ENCODE results near the gene ZNF862.

The ZNF862 gene

DNA sequence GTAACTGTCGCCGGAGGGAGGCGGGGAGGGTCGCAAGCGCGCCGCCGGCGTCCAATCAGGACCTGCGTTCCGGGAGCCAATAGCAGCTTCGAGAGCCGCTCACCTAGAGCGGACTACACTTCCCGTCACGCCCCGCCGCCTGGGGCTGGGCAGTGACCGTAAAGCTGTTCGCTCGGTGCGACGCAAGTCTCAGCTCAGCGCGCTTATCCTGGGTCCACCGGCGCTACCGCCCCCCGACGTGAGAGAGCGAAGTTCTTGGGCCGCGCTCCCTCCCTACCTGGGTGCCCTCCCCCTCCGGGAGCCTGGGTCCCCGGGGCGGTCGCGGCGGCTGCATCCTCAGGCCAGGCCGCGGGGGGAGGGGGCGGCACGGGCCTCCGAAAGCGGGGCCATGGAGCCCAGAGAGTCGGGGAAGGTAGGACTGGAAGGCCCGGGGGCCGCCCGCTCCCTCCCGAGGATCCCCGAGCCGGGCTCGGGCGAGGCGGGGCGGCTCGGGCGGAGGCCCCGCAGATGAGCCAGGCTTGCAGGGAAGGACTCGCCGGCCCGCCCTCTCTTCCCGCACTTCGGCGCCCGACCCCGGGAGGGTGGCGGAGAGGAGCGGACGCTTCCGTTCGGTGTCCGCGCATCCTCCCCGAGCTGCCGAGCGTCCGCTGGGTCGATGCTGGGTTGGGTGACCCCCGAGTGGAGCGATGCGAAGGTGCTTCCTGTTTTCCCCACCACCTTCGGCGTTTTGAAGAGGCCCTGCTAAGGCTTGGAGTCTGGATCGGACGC is at the start of gene ZNF862:
Gene ZNF862 (plus strand): TSS at position 152 of the 768 bp plus-strand sequence. CDS start 237 bp downstream, at position 389.
- peak; percentile 91 for DNase-seq (ENCODE audit: low read depth, low spot score)

DNA sequence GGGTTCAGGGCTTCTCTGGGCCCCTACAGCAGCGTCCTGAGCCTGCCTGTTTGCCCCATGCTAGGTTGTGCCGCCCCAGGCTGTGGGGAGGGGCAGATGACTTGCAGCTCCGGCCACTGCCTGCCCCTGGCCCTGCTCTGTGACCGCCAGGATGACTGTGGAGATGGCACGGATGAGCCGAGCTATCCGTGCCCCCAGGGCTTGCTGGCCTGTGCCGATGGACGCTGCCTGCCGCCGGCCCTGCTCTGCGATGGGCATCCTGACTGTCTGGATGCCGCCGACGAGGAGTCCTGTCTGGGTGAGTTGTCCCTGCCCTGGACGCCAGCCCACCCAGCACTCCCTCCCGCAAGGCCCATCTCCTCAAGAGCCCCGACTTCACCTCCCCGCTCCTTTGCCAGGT is 49.1 kb upstream of the ZNF862 start:
- no peak for DNase-seq (ENCODE audit: low read depth, low spot score)

DNA sequence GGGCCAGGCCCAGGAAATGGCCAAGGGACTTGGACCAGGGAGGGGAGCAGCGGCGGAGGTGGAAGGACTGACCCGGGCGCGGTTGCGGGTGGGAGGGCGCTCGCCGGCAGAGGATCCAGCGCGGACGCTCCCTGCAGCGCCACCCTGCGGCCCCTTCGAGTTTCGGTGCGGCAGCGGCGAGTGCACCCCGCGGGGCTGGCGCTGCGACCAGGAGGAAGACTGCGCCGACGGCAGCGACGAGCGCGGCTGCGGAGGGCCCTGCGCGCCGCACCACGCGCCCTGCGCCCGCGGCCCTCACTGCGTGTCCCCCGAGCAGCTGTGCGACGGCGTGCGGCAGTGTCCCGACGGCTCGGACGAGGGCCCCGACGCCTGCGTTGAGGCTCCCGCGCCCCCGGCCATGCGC is 48.0 kb upstream of the ZNF862 start:
- DNase-seq (ENCODE audit: low read depth, low spot score): no peak

DNA sequence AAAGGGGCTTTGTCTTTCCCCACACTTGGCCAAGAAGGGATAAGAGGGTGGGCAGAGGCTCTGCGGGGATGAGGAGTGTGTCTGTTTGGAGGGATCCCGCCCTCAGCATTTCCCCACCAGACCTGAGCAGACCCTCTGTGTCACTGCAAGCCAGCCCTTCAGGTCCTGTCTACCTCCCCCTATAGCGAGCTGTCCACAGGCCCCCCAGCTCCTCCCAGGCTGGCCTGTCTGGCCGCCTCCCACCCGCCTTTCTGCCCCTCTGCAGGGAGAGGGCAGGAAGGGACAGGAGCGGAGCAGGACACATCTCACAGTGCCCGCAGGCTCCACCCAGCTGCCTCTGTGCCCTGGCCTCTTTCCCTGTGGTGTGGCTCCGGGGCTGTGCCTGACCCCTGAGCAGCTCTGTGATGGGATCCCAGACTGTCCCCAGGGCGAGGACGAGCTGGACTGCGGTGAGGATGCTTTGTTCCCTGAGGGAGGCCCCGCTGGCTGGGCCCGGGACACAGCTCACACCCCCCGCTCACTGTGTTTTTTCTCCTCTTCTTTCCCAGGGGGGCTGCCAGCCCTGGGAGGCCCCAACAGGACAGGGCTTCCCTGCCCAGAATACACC is 47.3 kb upstream of the ZNF862 start:
- no peak for DNase-seq (ENCODE audit: low read depth, low spot score)

DNA sequence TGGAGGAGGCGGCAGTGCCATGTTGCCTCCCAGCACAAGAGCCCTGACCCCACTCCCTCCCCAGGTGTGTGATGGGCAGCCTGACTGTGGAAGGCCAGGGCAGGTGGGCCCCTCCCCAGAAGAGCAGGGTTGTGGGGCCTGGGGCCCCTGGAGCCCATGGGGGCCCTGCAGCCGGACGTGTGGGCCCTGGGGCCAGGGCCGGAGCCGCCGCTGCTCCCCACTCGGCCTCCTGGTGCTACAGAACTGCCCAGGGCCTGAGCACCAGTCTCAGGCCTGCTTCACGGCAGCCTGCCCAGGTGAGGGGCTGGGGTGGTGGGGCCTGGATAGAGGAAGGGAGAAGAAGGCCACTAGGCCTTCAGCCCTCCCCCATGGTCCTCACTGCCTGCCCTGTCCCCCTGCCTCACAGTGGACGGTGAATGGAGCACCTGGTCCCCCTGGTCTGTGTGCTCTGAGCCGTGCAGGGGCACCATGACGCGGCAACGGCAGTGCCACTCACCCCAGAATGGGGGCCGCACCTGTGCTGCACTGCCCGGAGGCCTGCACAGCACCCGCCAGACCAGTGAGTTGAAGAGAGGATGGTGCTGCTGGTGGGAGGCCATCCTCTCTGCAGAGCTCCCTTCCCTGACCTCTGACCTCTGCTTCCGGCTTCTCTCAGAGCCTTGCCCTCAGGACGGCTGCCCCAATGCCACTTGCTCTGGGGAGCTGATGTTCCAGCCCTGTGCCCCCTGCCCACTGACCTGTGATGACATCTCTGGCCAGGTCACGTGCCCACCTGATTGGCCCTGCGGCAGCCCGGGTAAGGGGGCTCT is 46.6 kb upstream of the ZNF862 start:
- no peak for DNase-seq (ENCODE audit: low read depth, low spot score)

DNA sequence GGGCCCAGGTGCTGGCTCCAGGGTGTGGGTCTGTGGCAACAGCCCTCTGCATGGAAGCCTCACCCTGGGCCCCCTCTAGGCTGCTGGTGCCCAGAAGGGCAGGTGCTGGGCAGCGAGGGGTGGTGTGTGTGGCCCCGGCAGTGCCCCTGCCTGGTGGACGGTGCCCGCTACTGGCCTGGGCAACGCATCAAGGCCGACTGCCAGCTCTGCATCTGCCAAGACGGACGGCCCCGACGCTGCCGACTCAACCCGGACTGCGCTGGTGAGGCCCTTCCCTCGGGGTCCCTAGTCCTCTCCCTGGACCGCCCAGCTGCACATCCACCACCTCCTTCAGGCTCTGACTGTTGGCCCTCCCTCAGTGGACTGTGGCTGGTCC is 46.0 kb upstream of the ZNF862 start:
- DNase-seq (ENCODE audit: low read depth, low spot score): no peak

DNA sequence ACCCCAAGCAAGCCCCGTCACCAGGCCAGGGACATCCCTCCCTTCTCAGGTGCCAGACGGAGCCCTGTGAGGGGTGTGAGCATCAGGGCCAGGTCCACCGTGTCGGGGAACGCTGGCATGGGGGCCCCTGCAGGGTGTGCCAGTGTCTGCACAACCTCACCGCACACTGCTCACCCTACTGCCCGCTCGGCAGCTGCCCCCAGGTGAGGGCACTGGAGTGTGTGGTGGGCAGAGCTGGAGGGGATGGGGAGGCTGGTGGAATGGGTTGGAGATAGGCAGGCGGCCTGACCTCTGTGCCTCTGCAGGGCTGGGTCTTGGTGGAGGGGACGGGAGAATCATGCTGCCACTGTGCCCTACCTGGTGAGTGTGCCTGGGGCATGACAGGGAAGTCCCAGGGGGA is 44.9 kb upstream of the ZNF862 start:
- no peak for DNase-seq (ENCODE audit: low read depth, low spot score)

DNA sequence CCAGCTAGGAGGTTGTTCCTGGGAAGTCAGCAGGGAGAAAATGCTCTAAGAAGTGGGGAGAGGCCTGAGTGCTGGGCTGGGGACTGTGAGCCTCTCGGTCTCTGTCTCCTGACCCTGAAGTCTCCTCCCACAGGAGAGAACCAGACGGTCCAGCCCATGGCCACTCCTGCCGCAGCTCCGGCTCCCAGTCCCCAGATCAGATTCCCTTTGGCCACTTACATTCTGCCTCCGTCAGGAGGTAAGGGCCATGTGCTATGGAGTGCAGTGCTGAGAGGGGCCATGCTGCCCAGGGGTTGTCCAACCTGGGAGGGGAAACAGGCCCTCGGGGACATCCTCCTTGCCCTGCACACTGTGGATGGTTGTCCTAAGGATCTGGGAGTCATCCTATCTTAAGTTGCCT is 43.5 kb upstream of the ZNF862 start:
- no peak for DNase-seq (ENCODE audit: low read depth, low spot score)

DNA sequence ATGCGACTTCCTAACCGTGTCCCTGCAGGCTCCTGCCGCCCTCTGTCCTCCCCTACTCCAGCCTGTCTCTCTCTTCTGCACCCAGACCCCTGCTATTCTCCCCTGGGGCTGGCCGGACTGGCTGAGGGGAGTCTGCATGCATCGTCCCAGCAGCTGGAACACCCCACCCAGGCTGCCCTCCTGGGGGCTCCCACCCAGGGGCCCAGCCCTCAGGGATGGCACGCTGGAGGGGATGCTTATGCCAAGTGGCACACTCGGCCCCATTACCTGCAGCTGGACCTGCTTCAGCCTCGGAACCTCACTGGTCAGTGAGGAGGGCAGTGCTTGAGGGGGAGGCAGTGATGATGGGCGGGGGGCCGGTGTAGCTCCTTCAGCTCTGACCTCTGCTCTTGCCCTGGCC is 43.0 kb upstream of the ZNF862 start:
- no peak for DNase-seq (ENCODE audit: low read depth, low spot score)

DNA sequence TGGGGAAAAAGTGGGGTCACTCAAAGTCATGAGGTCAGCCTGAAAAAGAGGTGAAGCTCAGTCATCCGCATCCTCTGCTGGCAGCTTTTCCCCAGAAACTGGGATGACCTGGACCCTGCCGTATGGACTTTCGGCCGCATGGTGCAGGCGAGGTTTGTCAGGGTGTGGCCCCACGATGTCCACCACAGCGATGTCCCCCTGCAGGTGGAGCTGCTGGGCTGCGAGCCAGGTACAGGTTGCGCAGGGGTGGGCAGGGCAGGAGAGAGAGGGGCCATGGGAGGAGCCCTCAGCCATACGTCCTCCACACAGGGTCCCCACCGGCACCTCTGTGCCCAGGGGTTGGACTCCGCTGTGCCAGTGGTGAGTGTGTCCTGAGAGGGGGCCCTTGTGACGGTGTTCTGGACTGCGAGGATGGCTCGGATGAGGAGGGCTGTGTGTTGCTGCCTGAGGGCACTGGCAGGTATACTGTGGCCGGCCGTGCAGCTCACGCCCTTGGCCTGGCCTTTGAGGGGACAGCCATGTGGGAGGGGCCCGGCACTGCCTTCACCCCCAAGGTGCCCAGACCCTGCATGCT is 41.8 kb upstream of the ZNF862 start:
- no peak for DNase-seq (ENCODE audit: low read depth, low spot score)

DNA sequence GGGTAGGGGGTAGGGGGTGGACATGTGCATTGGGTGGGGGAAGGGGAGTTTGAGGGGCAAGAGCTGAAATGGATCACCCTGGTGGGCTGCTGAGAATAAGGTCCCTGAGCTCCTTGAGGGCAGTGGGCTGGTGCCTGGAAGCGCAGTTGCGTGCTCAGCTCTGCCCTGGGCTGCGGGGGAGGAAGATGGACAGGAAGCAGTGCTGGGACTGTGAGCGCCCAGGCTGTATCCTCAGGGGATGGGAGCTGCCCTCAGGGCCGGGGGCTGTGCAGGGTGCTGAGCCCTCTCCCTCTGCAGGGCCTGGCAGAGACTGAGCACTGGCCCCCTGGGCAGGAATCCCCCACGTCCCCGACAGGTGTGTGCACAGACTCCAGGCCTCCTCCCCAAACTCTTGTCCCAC is 40.4 kb upstream of the ZNF862 start:
- DNase-seq (ENCODE audit: low read depth, low spot score): no peak

DNA sequence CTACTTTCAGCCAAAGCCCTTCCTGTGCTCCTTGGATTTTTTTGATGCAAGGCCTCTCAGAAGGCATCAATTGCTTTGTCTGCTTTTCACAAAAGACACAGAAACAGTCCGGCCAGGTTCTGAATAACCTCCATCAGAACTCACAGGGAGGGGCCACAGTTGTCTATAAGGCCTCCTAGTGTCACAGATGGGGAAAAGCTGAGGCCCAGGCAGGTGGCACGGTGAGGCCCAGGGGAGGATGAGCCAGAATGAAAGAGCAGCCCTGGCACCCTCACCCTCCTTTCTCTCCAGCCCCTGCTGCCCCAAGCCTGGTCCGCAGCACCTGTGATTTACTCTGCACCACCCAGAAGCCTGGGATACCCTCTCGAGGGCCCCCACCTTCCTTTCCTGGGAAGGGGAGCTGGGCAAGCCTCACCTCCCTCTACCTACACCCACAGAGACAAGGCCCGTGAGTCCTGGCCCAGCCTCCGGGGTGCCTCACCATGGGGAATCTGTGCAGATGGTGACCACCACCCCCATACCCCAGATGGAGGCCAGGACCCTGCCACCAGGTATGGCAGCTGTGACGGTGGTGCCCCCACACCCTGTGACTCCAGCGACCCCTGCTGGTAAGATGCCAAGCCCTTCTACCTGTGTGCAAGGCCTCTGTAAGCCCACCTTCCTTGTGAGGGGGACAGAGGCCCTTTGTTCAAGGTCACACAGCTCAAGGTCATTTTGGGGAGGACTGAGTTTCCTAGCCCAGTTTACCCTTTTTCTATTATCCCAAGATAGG is 38.6 kb upstream of the ZNF862 start:
- peak; percentile 17 for DNase-seq (ENCODE audit: low read depth, low spot score)

DNA sequence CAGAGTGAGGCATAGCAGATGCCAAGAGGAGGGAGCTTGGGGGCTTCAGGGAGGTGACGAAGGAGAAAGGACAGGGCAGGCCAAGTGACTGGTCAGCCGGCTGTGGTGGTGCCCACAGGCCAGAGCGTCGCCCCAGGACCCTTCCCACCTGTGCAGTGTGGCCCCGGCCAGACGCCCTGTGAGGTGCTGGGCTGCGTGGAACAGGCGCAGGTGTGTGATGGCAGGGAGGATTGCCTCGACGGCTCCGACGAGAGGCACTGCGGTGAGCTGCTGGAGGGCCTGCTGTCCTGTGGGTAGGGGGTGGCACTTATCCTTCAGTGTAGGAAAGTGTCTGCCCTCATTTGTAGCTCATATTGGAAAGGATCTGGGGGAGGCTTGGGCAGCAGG is 38.0 kb upstream of the ZNF862 start:
- no peak for DNase-seq (ENCODE audit: low read depth, low spot score)

DNA sequence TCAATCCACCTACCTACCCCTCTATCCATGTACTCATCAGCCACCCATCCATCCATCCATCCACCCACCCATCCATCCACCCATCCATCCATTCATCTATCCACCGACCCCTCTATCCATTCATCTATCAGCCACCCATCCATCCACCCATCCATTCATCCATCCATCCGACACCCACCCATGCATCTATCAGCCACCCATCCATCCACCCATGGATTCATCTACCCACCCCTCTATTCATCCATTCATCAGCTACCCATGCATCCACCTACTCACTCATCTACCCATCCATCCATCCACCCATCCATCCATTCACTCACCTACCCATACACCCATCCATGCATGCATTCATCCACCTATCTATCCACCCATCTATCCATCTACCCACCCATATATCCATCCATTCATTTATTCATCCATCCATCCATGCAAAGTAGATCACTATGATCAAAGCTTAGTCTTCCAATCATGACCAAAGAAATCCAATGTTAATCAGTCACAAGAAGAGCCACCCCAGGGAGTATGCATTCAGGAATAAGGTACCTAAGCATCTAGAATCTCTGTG is 37.1 kb upstream of the ZNF862 start:
- DNase-seq (ENCODE audit: low read depth, low spot score): no peak

DNA sequence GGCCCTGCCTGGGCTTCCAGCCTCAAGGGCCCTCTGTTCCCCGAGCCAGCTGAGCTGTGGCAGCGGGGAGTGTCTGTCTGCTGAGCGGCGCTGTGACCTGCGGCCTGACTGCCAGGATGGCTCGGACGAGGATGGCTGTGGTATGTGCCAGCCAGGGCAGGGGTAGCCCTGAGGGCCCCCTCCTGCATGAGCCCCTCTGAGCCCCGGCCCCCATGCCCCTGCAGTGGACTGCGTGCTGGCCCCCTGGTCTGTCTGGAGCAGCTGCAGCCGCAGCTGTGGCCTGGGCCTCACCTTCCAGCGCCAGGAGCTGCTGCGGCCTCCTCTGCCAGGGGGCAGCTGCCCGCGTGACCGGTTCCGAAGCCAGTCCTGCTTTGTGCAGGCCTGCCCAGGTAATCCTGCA is 36.4 kb upstream of the ZNF862 start:
- no peak for DNase-seq (ENCODE audit: low read depth, low spot score)

DNA sequence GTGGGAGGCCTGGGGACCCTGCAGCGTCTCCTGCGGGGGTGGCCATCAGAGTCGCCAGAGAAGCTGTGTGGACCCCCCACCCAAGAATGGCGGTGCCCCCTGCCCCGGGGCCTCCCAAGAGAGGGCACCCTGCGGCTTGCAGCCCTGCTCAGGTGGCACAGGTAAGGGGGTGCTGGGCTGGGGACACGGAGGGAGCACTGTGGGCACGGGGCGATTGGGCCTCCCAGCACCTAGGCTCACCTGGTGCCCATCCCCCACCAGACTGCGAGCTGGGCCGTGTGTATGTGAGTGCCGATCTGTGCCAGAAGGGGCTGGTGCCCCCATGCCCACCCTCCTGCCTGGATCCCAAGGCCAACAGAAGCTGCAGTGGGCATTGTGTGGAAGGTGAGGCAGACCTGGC is 35.2 kb upstream of the ZNF862 start:
- no peak for DNase-seq (ENCODE audit: low read depth, low spot score)

DNA sequence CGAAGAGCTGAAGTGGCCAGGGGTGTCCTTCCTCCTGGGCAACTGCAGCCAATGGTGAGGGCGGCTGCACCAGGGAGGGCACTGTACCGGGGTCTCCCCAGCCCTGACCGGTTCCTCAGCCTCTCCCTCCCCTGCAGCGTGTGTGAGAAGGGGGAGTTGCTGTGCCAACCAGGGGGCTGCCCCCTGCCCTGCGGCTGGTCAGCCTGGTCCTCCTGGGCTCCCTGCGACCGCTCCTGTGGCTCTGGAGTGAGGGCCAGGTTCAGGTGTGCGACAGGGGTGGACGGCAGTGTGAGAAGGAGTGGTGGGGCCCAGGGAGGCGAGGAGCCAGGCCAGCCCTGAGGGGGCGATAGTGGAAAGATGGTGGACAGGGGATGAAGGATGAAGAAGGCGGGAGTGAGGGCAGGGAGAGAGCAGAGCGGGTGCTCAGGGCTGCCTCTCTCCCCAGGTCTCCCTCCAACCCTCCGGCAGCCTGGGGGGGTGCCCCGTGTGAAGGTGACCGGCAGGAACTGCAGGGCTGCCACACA is 34.6 kb upstream of the ZNF862 start:
- DNase-seq (ENCODE audit: low read depth, low spot score): no peak

DNA sequence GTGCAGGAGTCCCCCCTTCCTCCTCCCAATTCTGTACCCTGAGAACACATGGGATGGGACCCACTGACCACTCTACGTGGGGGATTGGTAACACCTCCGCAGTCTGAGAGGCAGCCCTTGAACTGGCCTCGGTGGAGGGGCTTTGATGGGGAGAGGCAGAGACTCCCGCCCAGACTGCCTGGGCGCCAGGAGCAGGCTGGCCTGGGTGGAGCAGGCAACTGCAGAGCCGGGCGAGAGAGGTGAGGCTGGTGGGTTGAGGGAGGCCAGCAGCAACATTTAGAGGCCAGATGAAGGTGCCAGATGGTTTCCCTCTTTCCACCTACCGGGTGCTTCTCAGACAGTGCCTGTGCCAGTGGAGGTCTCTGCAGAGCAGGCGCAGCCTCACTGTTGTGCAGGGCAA is 34.1 kb upstream of the ZNF862 start:
- DNase-seq (ENCODE audit: low read depth, low spot score): no peak

DNA sequence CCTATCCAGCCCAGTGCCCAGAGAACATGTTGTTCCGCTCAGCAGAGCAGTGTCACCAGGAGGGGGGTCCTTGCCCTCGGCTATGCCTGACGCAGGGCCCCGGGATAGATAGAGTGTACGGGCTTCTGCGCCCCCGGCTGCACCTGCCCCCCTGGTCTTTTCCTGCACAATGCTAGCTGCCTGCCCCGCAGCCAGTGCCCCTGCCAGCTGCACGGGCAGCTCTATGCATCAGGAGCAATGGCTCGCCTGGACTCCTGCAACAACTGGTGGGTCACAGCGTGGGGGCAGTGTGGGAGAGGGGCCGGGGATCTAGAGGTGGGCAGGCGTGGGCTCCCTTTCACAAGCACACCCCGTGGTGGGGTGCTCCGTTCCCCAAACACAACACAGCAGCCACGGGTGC is 31.4 kb upstream of the ZNF862 start:
- no peak for DNase-seq (ENCODE audit: low read depth, low spot score)

DNA sequence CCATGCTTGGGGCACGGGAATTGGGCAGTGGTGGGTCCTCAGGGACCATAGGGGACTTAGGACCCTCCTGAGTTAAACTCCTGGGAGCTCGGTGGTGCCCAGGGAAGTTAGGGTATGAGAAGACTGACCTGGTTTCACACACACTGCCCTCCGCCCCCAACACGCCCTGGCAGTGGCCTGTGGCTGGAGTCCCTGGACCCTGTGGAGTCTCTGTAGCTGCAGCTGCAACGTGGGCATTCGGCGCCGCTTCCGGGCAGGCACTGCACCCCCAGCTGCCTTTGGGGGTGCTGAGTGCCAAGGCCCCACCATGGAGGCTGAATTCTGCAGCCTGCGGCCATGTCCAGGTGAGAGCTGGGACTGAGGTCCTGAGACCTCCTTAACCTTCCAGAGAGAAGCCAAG is 29.9 kb upstream of the ZNF862 start:
- no peak for DNase-seq (ENCODE audit: low read depth, low spot score)

DNA sequence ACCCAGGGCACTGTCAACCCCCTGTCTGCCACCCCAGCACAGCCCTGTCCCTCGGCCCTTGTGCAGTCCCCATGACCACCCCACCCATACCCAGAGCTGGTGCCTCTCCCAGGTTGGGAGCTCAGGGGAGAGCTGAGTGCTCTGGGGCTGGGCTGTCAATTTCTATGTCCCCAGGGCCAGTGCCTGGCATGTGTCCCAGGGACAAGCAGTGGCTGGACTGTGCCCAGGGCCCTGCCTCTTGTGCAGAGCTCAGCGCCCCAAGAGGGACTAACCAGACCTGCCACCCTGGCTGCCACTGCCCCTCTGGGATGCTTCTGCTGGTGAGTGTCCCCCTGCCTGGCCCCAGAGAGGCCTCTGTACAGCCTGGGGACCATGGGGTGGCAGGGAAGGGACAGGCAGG is 29.0 kb upstream of the ZNF862 start:
- no peak for DNase-seq (ENCODE audit: low read depth, low spot score)

All from activated CD4-positive, CD25-positive, alpha-beta regulatory T cell treated with anti-CD3 and anti-CD28 coated beads, Interleukin-2, amount 50 U/mL, for 16 hours (primary cell).